ENCODE measurements around the gene ADAMTS13. TPM values are rescaled to one million over a fixed set of nuclear protein-coding genes. Genes with fewer than 3 reads are reported as not detected.
"Not testable (repeated sequence)": the region's sequence is repeated elsewhere in the genome, so short reads cannot be mapped to it uniquely, and the experiment has no call there.

The ADAMTS13 gene
- total RNA-seq, result 2.0 TPM
- long read RNA-seq, partial matches to known transcripts, result 0 of 5 reads
- long read RNA-seq, other reads (novel, unspliced or antisense), result 5 of 5 reads

- ATAC-seq (no peak), DNase-seq (no peak)
- Histone ChIP-seq H3K36me3 (no peaks in the 10 kb centered on the region), H3K9me3 (no peaks in the 10 kb centered on the region), H3K27me3 (peaks cover 10% of the 10 kb centered on the region), H3K27ac (no peak within 1 kb of the TSS), H3K4me3 (no peak within 1 kb of the TSS), H3K4me1 (peaks cover 8% of the 10 kb centered on the region)
- no peak for TF ChIP-seq CTCF (IDR thresholded peaks at IDR 0.05)
- intact Hi-C loops (cut with DNase I), result no loop called here
Observed at GRCh38 chr9:133421615-133422542, at the start of gene ADAMTS13. Gene ADAMTS13 (plus strand): TSS chr9:133422367. CDS start chr9:133422444, 77 bp downstream.

DNA sequence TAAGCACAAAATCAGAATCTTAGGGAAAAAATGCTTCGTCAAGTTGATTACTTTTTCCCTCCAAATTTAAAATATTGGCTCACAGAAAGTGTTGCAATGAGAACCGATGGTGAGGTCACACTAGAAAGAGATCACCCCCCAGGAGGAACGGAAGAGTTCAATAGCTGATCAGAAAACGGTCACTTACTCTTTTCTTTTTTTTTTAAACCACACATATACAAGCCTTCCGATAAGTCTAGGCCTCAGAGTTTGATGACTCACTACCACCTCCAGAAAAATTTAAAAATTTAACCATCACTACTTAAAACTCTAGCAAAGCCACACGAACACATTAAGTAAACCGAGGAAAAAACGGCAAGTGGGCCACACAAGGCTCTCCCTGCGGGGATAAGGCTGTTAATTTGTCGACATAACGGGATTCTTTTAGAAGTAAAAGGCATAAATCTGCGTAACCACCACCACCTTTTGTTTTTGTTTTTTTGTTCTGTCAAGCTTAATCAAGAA lies 47.5 kb upstream of the ADAMTS13 start:
- ATAC-seq, result no peak
- intact Hi-C loops (cut with DNase I), result no loop called here
- Histone ChIP-seq H3K4me3 (peak overlapping the region; percentile 96), H3K27ac (peak overlapping the region; percentile 96), H3K9me3 (no peaks in the 10 kb centered on the region), H3K36me3 (peaks cover 14% of the 10 kb centered on the region), H3K27me3 (no peaks in the 10 kb centered on the region), H3K4me1 (peaks cover 51% of the 10 kb centered on the region)
- DNase-seq, result no peak
- TF ChIP-seq CTCF (IDR thresholded peaks at IDR 0.05), result no peak

GRCh38 chr9:133375116-133375723 lies 46.9 kb upstream of the ADAMTS13 start:
- peaks cover 8% of the 10 kb centered on the region for H3K36me3 ChIP-seq
- intact Hi-C loops (cut with DNase I), result no loop called here

GRCh38 chr9:133375724-133376654 lies 46.2 kb upstream of the ADAMTS13 start, which contains the start of the genes STKLD1 and SURF4:
Gene STKLD1 (plus strand): TSS chr9:133376366. CDS start chr9:133376474, 108 bp downstream.
Gene SURF4 (minus strand): TSS chr9:133376060. CDS start chr9:133375969, 91 bp downstream.
- Histone ChIP-seq H3K36me3 (peaks cover under 1% of the 10 kb centered on the region), H3K9me3 (no peaks in the 10 kb centered on the region), H3K27ac (peak within 1 kb of the TSS; percentile 96), H3K4me1 (peaks cover 39% of the 10 kb centered on the region), H3K4me3 (peak within 1 kb of the TSS; percentile 96), H3K27me3 (no peaks in the 10 kb centered on the region)
- intact Hi-C loops (cut with DNase I), result no loop called here
- no peak for TF ChIP-seq CTCF (IDR thresholded peaks at IDR 0.05)
- DNase-seq (peak; percentile 98), ATAC-seq (peak; percentile 98)

More at GRCh38 chr9:133375116-133375723, 46.9 kb upstream of the ADAMTS13 start:
- DNase-seq, result no peak
- Histone ChIP-seq H3K4me3 (peak overlapping the region; percentile 96), H3K27me3 (no peaks in the 10 kb centered on the region), H3K9me3 (no peaks in the 10 kb centered on the region), H3K27ac (peak overlapping the region; percentile 96), H3K4me1 (peaks cover 46% of the 10 kb centered on the region)
- TF ChIP-seq CTCF (IDR thresholded peaks at IDR 0.05), result no peak
- peak; percentile 7 for ATAC-seq

- H3K27me3 ChIP-seq; H3K4me3 ChIP-seq; ATAC-seq; H3K9me3 ChIP-seq; DNase-seq; H3K27ac ChIP-seq; intact Hi-C loops (cut with DNase I); H3K36me3 ChIP-seq: not testable (repeated sequence)
- peaks cover 26% of the 10 kb centered on the region for H3K4me1 ChIP-seq
Observed at GRCh38 chr9:133377280-133377679, 44.9 kb upstream of the ADAMTS13 start.

Measured in upper lobe of right lung (tissue), 1 donor.